HCT116 (cell line): Measurements from ENCODE around the gene SLC5A6. TPM values are rescaled to one million over a fixed set of nuclear protein-coding genes. Genes with fewer than 3 reads are reported as not detected.

ENCODE experiments used
- ATAC-seq: fragments of 200-7000 bp; cut with Tn5 transposase; 2 replicates; pipeline ENCODE4 v1.9.1; 2020; ENCODE audit warnings: mild to moderate bottlenecking, moderate library complexity
- BruUV-seq: library from RNA; stranded (reverse); fragments of 400-500 nt; replicated peaks from 2 replicates; lab custom pipeline; 2021; lab: Mats Ljungman, UMichigan
- CTCF ChIA-PET: fragments of 300-600 bp; sonication (Branson Sonifier 250); formaldehyde crosslinking; loops from one replicate; lab custom pipeline; 2021; ENCODE audit warnings: antibody characterized with exemption; lab: Charles Lee
- POLR2A ChIA-PET: fragments of 300-600, 350-600 bp; sonication (Branson Sonifier 250); formaldehyde crosslinking; loops from one replicate; lab custom pipeline; 2021; ENCODE audit warnings: antibody characterized with exemption; lab: Charles Lee
- RAD21 ChIA-PET, 2 experiments: fragments of 300-600 bp; sonication (Branson Sonifier 250); formaldehyde crosslinking; loops; one replicate each; lab custom pipeline; 2023; ENCODE audit warnings: low total read pairs in 2 of 2; ENCODE audit not compliant: uncharacterized antibody in 2 of 2, unreplicated experiment in 2 of 2, low non-redundant PET in 1 of 2; lab: Charles Lee
- DNase-seq: peaks from one replicate; pipeline ENCODE4 v3.0.0-alpha.2; 2010; ENCODE audit warnings: low read depth, low spot score
- H2AFZ ChIP-seq: fragments of 200-600 bp; shearing (Covaris generic), sonication (generic); 2 replicates; pipeline ENCODE4 v1.6.1; 2017; ENCODE audit warnings: low read depth, mixed run types, mixed read lengths, antibody characterized with exemption, low read length; ENCODE audit not compliant: poor library complexity, severe bottlenecking
- H3K27ac ChIP-seq: 2 replicates; pipeline ENCODE4 v1.5.1; 2012; ENCODE audit warnings: low read depth, low read length
- H3K27me3 ChIP-seq: fragments of 200-600 bp; sonication (generic); 2 replicates; pipeline ENCODE4 v1.6.1; 2016; ENCODE audit warnings: mixed run types, low read length, mixed read lengths; ENCODE audit not compliant: insufficient read depth
- H3K36me3 ChIP-seq, 2 experiments: fragments of 200-500 bp in 1 of 2; fragments of 200-600 bp in 1 of 2; sonication (Bioruptor generic) in 1 of 2; sonication (generic) in 1 of 2; 2 replicates each; pipeline versions ENCODE4 v1.5.1 to v1.6.1; 2014 to 2016; ENCODE audit warnings: low read length in 2 of 2, inconsistent platforms in 1 of 2, mixed read lengths in 1 of 2, mixed run types in 1 of 2; ENCODE audit not compliant: insufficient read depth in 2 of 2, control insufficient read depth in 1 of 2
- H3K4me1 ChIP-seq, 2 experiments: fragments of 200-600 bp in 1 of 2; sonication (generic) in 1 of 2; 2 replicates each; pipeline versions ENCODE4 v1.5.1 to v1.6.1; 2012 to 2017; ENCODE audit warnings: low read length in 2 of 2, inconsistent platforms in 1 of 2, mild to moderate bottlenecking in 1 of 2, mixed read lengths in 1 of 2, mixed run types in 1 of 2, moderate library complexity in 1 of 2; ENCODE audit not compliant: insufficient read depth in 2 of 2, control insufficient read depth in 1 of 2
- H3K4me2 ChIP-seq: fragments of 200-600 bp; sonication (generic); 2 replicates; pipeline ENCODE4 v1.6.1; 2017; ENCODE audit warnings: mixed run types, low read length, mixed read lengths
- H3K4me3 ChIP-seq, 2 experiments: fragments of 200-600 bp in 1 of 2; sonication (generic) in 1 of 2; replicated peaks in 1 of 2; 2 replicates each; pipeline ENCODE4 v1.5.1; 2011 to 2016; ENCODE audit warnings: low read length in 2 of 2, control low read depth in 1 of 2, low read depth in 1 of 2, mild to moderate bottlenecking in 1 of 2, mixed read lengths in 1 of 2, mixed run types in 1 of 2
- H3K79me2 ChIP-seq: fragments of 200-600 bp; sonication (generic); 2 replicates; pipeline ENCODE4 v1.6.1; 2017; ENCODE audit warnings: mild to moderate bottlenecking, mixed run types, low read length, moderate library complexity, mixed read lengths; ENCODE audit not compliant: insufficient read depth
- H3K9ac ChIP-seq: fragments of 200-600 bp; sonication (generic); 2 replicates; pipeline ENCODE4 v1.6.1; 2016; ENCODE audit warnings: low read length, mixed read lengths
- H3K9me2 ChIP-seq: fragments of 200-600 bp; sonication (generic), shearing (Covaris generic); 2 replicates; pipeline ENCODE4 v1.6.1; 2017; ENCODE audit warnings: mixed run types, mild to moderate bottlenecking, moderate library complexity; ENCODE audit not compliant: insufficient read depth
- H3K9me3 ChIP-seq, 2 experiments: fragments of 200-500 bp in 1 of 2; fragments of 200-600 bp in 1 of 2; sonication (Bioruptor generic) in 1 of 2; sonication (generic) in 1 of 2; 2 replicates each; pipeline ENCODE4 v1.6.1; 2014 to 2017; ENCODE audit warnings: low read length in 2 of 2, mixed read lengths in 2 of 2, inconsistent platforms in 1 of 2, low read depth in 1 of 2, mild to moderate bottlenecking in 1 of 2, mixed run types in 1 of 2, moderate library complexity in 1 of 2; ENCODE audit not compliant: control insufficient read depth in 1 of 2, insufficient read depth in 1 of 2
- H4K20me1 ChIP-seq: fragments of 200-600 bp; sonication (generic), shearing (Covaris generic); 2 replicates; pipeline ENCODE4 v1.6.1; 2017; ENCODE audit warnings: mixed run types, mild to moderate bottlenecking, moderate library complexity; ENCODE audit not compliant: insufficient read depth
- ATF3 ChIP-seq: IDR thresholded peaks from 2 replicates; pipeline ENCODE4 v1.6.1; 2012
- EGR1 ChIP-seq: IDR thresholded peaks from 2 replicates; pipeline ENCODE4 v1.6.1; 2012; ENCODE audit warnings: low read depth
- ELF1 ChIP-seq: IDR thresholded peaks from 2 replicates; pipeline ENCODE4 v1.6.1; 2012; ENCODE audit warnings: low read depth, borderline replicate concordance
- EZH2phosphoT487 ChIP-seq: fragments of 200-600 bp; IDR thresholded peaks from 2 replicates; pipeline ENCODE4 v1.6.1; 2018; ENCODE audit warnings: antibody characterized with exemption, borderline replicate concordance
- FOSL1 ChIP-seq: IDR thresholded peaks from 2 replicates; pipeline ENCODE4 v1.6.1; 2012; ENCODE audit warnings: low read depth
- POLR2AphosphoS5 ChIP-seq: IDR thresholded peaks from 2 replicates; pipeline ENCODE4 v1.6.1; 2011; ENCODE audit warnings: mild to moderate bottlenecking, low read depth, low read length, moderate library complexity
- REST ChIP-seq: IDR thresholded peaks from 2 replicates; pipeline ENCODE4 v1.6.1; 2012; ENCODE audit warnings: low read depth
- ZBTB33 ChIP-seq: IDR thresholded peaks from 2 replicates; pipeline ENCODE4 v1.6.1; 2011; ENCODE audit warnings: mild to moderate bottlenecking, low read length, moderate library complexity; ENCODE audit not compliant: insufficient replicate concordance; ENCODE audit errors: extremely low read depth
- ZFX ChIP-seq: fragments of 450-650 bp; IDR thresholded peaks from 2 replicates; pipeline ENCODE4 v1.6.1; 2017
- intact Hi-C: fragments of 100-400 bp; cut with micrococcal nuclease; formaldehyde crosslinking; loops from 2 replicates; pipeline ENCODE4 v1.10.0; 2022
- total RNA-seq: library from RNA; stranded (reverse); gene quantifications from one replicate; pipeline ENCODE4 v1.2.1, GENCODE V29; 2021; ENCODE audit not compliant: unreplicated experiment
- TF ChIP-seq, protein P1 (sequence below): IDR thresholded peaks from 2 replicates; pipeline ENCODE4 v1.6.1; 2012

Gene SLC5A6
- total RNA-seq, 1 experiment from 2014 or later: 55.4 TPM

- TF ChIP-seq ZFX: peak; percentile 47
- no peak for TF ChIP-seq EZH2phosphoT487
- no peak for TF ChIP-seq ELF1
- no peak for TF ChIP-seq ATF3
Measured at GRCh38 chr2:27212626-27213471, 781 bp upstream of the SLC5A6 start (continued).

DNA sequence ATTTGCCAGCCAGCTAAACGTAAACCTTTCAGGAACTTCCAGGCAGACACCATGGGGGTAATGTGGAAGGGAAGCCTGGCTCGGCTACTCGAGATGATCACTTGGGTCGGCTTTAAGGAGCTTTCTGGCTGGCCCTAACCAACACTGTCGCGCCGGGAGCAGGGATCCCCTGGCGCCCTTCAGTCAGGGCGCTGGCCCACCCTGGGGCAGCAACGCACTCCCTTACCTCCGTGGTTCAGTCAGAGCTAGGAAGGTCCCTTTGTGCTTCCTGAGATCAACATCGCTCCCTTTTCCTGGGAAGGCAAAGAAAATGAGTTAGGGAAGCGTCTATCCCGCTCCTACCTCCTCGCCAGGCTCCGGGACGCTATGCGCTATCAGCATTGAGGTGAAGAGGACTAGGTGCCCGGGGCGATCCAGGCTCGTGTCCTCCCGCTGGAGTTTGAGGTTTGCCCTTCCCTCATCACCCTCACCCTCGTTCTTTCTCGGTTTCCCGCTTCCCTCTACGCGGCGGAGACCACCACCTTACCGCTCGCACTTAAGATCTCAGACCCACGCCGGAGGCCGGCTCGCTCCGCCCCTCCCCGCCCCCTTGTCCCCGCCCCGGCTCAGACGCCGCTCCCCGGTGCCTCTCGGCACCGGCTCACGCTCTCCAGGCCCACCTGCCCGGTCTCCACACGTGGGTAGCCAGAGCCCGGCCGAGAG is 676 bp downstream of the SLC5A6 start:
- no peaks in the 10 kb centered on the region for H3K9me2 ChIP-seq
- peaks cover 3 to 14% of the 10 kb centered on the region in 2 experiments; a peak in 3 of 4 replicates for H3K4me1 ChIP-seq
- peaks cover 37% of the 10 kb centered on the region for H3K79me2 ChIP-seq
- H3K9me3 ChIP-seq: no peaks in the 10 kb centered on the region
- H3K4me3 ChIP-seq: peak overlapping the region; percentile 73 to 78
- no peak for DNase-seq
- H3K36me3 ChIP-seq: peaks cover 15 to 23% of the 10 kb centered on the region in 2 experiments; a peak in 2 of 4 replicates
- intact Hi-C loops: no loop called here
- ChIA-PET POLR2A (interaction anchor here (0.6 to 1.5 kb wide), 3 partner anchors 9 to 252 kb away, joined by 3 to 5 read pairs (median 4); no protein-coding TSS in a partner anchor), CTCF (interaction anchor here (1.0 kb wide), 1 partner anchor 20 kb away, joined by 3 read pairs; no protein-coding TSS in a partner anchor), RAD21 (no interaction called here)
- peak overlapping the region; percentile 94 for H3K9ac ChIP-seq
- ATAC-seq: peak; percentile 81
- H3K27me3 ChIP-seq: no peaks in the 10 kb centered on the region
- TF ChIP-seq ZBTB33 (no peak), REST (no peak), FOSL1 (no peak), EGR1 (no peak), POLR2AphosphoS5 (no peak)
- TF ChIP-seq, protein P1, sequence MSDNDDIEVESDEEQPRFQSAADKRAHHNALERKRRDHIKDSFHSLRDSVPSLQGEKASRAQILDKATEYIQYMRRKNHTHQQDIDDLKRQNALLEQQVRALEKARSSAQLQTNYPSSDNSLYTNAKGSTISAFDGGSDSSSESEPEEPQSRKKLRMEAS: peak; percentile 45; the same call in 1 of the 2 replicates
- H3K4me2 ChIP-seq: peak overlapping the region; percentile 87
- H4K20me1 ChIP-seq: no peaks in the 10 kb centered on the region
- BruUV-seq: TSS peak; percentile 87
- H3K27ac ChIP-seq: peak overlapping the region; percentile 76
- H2AFZ ChIP-seq: no peak overlapping the region
